ENCODE data around the gene ICA1.

GRCh38 chr7:8178353-8178752 is 83.6 kb downstream of the ICA1 start:
- TF ChIP-seq NFYB (CRISPR knock-in tag; IDR thresholded peaks at IDR 0.05) = no peak
- no peak for TF ChIP-seq ERF (CRISPR knock-in tag; IDR thresholded peaks at IDR 0.05)
- TF ChIP-seq ZZZ3 (CRISPR knock-in tag; IDR thresholded peaks at IDR 0.05; ENCODE audit: borderline replicate concordance) = no peak
- TF ChIP-seq CREB1 (IDR thresholded peaks at IDR 0.05) = no peak
- TF ChIP-seq CREB1 (CRISPR knock-in tag; IDR thresholded peaks at IDR 0.05) = no peak
- TF ChIP-seq, protein P1, sequence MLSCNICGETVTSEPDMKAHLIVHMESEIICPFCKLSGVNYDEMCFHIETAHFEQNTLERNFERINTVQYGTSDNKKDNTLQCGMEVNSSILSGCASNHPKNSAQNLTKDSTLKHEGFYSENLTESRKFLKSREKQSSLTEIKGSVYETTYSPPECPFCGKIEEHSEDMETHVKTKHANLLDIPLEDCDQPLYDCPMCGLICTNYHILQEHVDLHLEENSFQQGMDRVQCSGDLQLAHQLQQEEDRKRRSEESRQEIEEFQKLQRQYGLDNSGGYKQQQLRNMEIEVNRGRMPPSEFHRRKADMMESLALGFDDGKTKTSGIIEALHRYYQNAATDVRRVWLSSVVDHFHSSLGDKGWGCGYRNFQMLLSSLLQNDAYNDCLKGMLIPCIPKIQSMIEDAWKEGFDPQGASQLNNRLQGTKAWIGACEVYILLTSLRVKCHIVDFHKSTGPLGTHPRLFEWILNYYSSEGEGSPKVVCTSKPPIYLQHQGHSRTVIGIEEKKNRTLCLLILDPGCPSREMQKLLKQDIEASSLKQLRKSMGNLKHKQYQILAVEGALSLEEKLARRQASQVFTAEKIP (CRISPR knock-in tag; IDR thresholded peaks at IDR 0.05; ENCODE audit: borderline replicate concordance) = no peak
- TF ChIP-seq SYNCRIP (IDR thresholded peaks at IDR 0.05; ENCODE audit: insufficient read depth, low read depth, low read length) = no peak
- TF ChIP-seq BATF2 (CRISPR knock-in tag; IDR thresholded peaks at IDR 0.05) = no peak
- TF ChIP-seq ZNF12 (CRISPR knock-in tag; IDR thresholded peaks at IDR 0.05) = no peak
- TF ChIP-seq TCF7L2 (IDR thresholded peaks at IDR 0.05; ENCODE audit: low read depth, low read length) = no peak
- no peak for TF ChIP-seq SRF (IDR thresholded peaks at IDR 0.05; ENCODE audit: low read depth, low read length)
- no peak for TF ChIP-seq CTCF (CRISPR knock-in tag; IDR thresholded peaks at IDR 0.05)
- TF ChIP-seq GTF2F1 (IDR thresholded peaks at IDR 0.05; ENCODE audit: low read length) = no peak
- no peak for TF ChIP-seq ZNF670 (CRISPR knock-in tag; IDR thresholded peaks at IDR 0.05; ENCODE audit: borderline replicate concordance)
